Left kidney (tissue), 8 donors: ENCODE results near the gene PDE3A. TPM values are rescaled to one million over a fixed set of nuclear protein-coding genes. Genes with fewer than 3 reads are reported as not detected.
"Not testable (repeated sequence)": the region's sequence is repeated elsewhere in the genome, so short reads cannot be mapped to it uniquely, and the experiment has no call there.

Experiments used
- DNase-seq: peaks from one replicate; pipeline ENCODE4 v3.0.0-alpha.2; 2013
- long read RNA-seq, 8 donors: transcript quantifications; one replicate each; lab custom pipeline, GENCODE V29; 2026
- polyA plus RNA-seq: library from polyadenylated mRNA; unstranded; fragments of 120-200 nt; gene quantifications from one replicate; pipeline ENCODE4 v1.2.1, GENCODE V29; 2013; ENCODE audit not compliant: insufficient read length

The PDE3A gene
- polyA plus RNA-seq: 26.8 TPM
- long read RNA-seq, donor 1, full-length matches to known transcripts: 3 of 3 reads
- long read RNA-seq, donor 1, partial matches to known transcripts: 0 of 3 reads
- long read RNA-seq, donor 1, other reads (novel, unspliced or antisense): 0 of 3 reads
- long read RNA-seq, donor 2: 0 reads
- long read RNA-seq, donor 3: 0 reads
- long read RNA-seq, donor 4: 0 reads
- long read RNA-seq, donor 5, full-length matches to known transcripts: 2 of 2 reads
- long read RNA-seq, donor 5, partial matches to known transcripts: 0 of 2 reads
- long read RNA-seq, donor 5, other reads (novel, unspliced or antisense): 0 of 2 reads
- long read RNA-seq, donor 6, full-length matches to known transcripts: 4 of 4 reads
- long read RNA-seq, donor 6, partial matches to known transcripts: 0 of 4 reads
- long read RNA-seq, donor 6, other reads (novel, unspliced or antisense): 0 of 4 reads
- long read RNA-seq, donor 7, full-length matches to known transcripts: 4 of 4 reads
- long read RNA-seq, donor 7, partial matches to known transcripts: 0 of 4 reads
- long read RNA-seq, donor 7, other reads (novel, unspliced or antisense): 0 of 4 reads
- long read RNA-seq, donor 8: 0 reads

DNA sequence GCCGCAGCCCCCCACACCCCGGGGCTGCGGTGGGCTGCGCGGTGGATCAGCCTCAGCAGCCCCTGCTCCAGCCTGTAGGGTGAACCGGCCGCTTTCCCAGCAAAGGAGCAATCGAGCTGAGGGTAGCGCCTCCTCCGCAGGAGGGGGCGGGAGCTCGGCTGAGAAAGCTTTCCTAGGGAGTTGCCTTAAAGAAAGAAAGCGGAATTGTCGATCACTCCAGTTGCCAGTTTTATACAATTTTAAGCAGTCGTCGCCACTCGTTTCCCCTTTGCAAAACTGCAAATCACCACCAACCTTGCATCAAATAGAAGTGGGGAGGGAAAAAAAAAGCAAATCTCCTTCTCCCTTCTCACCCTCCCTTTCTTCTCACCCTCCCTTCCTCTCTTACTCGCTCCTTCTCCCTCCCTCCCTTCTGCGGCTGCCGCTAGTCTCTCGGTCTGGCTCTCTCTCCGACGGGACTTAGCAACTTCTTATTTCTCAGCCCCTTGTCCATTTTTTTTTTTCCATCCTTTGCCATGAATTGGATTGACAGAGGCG lies at the start of gene PDE3A:
TSS of gene PDE3A (plus strand) at position 424 of the 537 bp plus-strand sequence. CDS start 748 bp downstream, outside the sequence.
- peak; percentile 84 for DNase-seq

DNA sequence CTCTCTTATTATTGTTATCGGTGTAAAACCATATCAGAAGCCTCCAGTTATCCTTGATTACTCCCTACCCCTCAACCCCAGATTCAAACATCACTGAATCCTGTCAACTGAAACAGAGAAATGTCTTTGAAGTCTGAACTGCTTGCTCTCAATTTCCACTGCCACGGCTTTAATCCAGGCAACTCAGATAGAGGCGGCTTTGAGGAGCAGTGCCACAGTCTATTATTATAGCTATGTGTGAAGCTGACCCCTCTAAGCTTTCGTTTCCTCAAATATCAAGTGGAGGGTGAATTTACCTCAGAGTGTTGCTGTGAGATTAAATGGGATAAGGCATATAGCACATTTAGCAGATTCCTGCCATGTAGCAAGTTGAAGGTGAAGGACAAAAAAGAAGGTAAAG lies 49.0 kb upstream of the PDE3A start:
- no peak for DNase-seq

DNA sequence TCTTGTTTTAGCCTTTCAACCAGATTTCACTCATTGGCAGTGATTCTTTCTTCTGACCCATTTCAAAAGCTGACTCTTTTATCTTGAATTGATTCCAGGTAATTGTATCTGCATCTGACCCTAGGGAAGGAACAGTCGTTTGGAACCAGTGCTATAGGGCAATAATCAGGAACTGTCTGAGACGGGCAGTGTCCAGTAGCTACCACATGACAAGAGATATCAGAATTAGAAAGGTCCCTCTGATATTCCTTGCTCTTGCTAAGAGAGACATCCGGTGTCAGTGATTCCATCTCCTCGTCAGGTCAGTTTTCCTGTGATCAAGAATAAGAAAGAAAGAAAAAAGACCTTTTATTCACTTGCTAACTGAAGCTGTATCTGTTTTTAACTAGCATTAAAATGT lies 47.8 kb upstream of the PDE3A start:
- no peak for DNase-seq

DNA sequence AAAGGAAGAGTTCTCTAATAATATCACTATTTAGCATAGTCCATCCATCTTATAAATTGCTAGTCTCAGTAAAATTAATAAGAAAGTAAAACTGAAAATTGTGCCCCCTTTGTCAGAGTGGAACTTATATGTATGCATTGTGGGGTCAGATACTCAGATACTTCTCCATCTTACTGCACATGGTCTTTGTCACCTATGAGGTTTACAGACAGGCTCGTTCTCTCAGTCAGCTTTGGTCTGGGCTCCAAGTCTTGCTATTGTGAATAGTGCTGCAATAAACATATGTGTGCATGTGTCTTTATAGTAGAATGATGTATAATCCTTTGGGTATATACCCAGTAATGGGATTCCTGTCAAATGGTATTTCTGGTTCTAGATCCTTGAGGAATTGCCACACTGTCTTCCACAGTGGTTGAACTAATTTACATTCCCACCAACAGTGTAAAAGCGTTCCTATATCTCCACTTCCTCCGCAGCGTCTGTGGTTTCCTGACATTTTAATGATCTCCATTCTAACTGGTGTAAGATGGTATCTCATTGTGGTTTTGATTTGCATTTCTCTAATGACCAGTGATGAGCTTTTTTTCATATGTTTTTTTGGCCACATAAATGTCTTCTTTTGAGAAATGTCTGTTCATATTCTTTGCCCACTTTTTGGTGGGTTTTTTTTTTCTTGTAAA lies 37.4 kb upstream of the PDE3A start:
- DNase-seq: not testable (repeated sequence)

DNA sequence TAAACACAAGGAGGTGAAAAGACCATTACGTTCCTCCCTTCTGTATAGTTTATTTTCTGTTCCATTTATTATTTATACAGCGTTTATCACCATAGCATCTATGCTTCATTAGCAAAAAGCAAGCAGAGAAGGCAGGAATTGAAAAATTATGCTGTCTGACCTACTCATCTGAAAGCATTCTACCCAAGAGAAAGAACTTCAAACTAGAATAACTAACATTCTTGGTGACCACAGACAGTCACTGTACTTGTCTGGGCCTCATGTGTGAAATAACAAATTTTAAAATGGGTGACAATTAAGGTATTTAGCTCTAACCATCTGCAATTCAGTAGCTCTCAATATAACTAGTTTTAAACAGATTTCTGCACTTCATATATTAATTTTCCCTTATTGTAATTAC lies 29.3 kb upstream of the PDE3A start:
- no peak for DNase-seq

DNA sequence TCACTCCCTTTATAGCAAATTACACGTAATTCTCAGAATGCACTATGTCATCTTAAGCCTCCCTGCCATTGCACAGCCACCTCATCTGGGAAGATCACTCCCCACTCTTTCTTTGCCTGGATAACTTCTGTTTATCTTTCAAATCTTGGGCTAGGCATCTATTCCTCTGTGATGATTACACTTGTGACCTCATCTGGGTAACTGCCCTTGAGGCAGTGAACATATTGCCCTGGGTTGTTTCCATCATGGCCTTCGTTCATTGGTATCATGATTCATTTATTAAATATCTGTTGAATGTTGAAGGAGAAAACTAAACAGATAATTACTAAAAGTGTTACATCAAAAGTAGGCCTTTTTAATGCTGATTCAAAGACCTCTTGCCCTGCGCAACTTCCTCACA lies 26.2 kb upstream of the PDE3A start:
- no peak for DNase-seq

DNA sequence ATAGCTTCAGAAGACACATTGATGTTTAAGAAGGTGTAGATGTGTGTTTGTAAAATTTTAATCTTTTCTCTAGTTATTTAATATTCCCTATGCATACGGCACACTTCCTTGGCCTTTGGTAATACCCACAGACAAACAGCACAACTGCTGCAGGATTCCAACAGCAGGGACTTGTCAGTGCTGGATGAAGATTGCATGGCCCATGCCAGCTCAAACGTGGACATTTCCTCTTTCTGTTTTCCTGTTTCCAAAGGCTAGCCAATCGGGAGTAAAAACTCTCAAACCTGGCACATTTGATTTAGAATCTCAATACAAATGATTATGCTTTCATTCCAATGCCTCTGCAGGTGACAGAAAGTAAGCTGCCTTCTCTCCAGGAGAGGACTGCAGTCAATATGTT lies 22.5 kb upstream of the PDE3A start:
- DNase-seq: no peak

DNA sequence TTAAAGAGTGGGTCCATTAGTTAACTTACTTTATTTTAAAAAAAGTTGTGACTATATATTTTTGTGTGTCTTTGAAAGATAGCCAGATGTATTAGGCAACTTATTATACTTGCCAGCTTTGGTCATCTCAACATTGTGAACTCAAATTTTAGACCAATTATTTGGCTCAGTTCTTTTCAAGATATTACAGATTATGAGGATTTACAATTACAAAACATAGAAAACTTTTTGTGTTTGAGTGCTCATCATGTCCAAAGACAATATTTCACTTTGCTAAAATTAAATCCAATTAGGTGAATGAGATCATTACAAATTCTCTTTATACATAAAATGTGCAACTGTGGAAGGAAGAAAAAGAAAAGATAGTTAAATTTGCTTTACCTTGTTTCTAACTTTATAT lies 18.3 kb upstream of the PDE3A start:
- no peak for DNase-seq

DNA sequence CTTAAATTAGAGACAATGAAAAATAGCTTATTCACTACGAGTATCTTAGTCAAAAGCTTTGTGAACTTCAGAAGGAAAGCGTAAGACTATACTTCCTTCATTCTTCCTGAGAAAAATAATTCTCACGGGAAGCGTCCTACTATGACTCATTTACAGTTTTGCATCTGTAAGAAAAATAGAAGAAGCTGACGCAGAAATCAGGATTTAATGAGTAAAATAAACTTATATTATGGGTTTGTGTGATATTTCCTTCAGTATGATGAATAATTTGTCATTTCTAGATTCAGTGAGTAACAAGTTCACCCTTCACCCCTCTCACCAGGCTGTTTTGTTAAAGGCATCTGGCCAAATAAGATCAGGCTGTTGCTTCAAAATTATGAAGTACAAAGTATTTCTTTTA lies 17.8 kb upstream of the PDE3A start:
- no peak for DNase-seq

DNA sequence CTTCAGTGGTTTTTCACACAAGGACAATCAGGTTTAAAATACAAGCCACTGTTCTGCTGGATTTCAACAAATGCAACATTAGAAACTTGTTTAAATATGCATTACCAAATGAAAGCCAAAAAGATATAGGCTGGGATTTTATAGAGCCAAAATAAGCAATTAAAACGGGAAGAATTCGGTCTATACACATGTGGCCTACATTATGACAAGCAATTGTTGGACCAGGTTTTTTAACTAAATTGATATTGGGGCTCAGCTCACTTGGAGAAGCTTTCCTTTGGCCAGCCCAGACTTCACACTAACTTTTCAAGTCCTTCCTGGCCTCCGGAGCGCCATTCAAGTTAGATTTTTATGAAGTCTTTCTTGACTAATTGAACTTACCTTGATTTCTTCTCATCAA lies 16.9 kb upstream of the PDE3A start:
- DNase-seq: no peak

DNA sequence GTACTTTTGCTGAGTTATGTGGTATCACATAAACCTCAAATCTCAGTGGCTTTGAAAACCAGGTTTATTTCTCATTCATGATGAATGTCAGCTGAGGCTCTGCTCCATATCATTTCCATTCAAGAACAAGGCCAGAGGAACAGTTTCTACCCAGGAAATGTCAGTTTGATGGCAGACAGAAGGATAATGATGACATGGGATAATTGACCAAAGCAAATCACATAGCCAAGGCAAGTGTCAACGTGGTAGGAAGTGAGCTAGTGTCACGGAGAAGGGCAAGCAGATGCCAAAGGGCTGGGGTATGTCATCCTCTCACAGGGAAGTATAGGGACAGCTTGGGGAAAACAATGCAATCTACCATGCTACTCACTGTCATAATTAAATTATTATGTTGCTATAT lies 12.3 kb upstream of the PDE3A start:
- DNase-seq: no peak

DNA sequence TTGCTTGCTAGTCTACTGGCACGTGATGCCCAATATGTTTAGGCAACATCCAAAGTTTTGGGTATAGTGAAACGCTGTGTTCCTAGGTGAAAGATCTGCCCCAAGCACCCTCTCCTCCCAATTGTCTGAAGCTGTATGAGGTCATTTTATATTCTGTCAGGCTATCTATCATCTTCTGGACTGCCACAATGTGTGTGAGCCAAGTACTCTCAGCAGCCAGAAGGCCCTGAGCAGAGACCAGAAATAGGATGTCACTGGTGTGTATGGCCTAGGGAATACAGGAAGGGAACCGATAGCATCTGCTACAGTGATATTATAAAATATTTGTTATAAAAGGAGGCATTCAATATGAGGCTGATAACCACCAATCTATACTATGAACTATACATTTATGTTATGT lies 7.9 kb upstream of the PDE3A start:
- DNase-seq: no peak

DNA sequence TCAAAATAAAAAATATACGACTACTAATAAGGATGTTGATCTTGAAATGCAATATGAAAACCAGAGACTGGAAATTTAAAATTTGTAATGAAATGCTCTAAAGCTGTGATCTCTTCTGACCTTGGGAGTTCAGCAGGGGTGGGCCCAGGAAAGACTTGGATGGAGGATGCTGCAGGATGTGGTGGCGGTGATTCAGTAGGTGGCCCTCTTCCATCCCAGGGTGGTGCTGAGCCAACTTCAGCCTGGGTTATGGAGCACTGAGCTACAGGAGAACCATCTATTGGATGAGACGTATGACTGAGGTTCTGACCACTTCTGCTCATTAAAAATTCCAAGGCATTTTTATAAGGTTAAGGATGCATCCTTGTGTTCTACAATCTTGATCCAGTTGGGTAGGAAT lies 6.9 kb upstream of the PDE3A start:
- no peak for DNase-seq

DNA sequence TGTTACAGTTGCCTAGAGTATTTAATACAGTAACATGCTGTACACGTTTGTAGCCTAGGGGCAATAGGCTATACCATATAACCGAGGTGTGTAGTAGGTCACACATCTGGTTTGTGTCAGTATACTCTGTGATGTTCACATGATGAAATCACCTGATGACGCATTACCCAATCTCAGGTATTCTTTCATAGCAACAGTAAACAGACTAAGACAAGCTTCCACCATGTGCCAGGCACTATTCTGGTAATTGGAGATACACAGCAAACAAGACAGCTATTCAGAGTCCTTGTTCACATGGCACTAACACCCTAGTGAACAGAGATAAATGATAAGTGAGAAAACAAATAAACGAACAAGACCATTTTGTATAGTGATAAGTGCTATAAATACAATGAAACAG lies 3.8 kb upstream of the PDE3A start:
- no peak for DNase-seq

DNA sequence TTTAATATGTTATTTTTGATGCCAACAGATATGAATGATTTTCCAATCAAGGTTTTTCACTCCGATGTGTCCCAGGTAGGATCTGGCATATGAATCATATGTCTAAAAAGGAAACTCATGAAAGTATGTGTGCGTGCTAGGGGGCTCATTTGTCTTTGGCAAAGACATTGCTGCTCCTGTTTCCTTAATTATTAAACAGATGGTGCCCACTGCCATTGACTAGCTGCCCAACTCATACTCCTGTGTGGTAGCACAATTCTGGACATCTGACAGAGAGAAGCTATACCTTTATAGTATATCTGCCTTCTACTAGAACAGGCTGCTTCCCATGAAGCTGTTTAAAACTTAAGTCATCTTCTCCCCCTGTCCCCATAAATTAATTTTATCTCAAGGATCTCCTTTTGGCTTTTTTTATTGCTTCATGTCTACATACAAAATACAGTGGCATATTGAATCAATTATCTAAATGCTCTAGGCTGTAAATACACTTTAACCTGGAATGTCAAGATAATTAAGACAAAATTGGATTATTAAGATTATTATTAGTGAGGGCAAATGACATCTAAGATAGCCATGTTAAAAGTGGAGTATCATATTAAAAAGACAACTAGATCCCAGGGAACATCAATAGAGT lies 1.4 kb upstream of the PDE3A start:
- DNase-seq: no peak

DNA sequence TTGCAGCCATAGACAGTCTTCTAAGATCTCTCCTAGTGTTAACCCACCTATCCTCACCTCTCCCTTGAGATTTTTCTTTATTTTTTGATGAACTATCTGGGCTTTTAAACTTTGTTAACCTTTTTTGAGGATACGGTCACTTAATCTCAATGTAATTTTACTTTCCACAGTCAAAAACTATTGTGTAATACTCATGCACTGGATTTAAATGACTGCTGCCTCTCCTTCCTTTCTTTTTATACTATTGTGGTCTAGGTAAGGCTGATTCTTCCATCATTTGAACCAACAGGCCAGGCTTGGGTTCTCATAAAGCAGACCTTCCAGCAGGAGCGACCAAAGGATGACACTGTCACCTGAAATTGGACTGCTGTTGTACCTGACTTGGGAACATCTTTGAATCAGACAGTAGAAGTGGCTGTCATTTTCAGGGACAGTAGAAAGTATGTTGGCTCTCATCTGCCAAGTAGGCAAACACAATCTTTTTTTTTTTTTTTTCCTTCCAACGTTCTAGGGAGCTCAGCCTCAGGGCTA lies 689 bp upstream of the PDE3A start:
- no peak for DNase-seq

DNA sequence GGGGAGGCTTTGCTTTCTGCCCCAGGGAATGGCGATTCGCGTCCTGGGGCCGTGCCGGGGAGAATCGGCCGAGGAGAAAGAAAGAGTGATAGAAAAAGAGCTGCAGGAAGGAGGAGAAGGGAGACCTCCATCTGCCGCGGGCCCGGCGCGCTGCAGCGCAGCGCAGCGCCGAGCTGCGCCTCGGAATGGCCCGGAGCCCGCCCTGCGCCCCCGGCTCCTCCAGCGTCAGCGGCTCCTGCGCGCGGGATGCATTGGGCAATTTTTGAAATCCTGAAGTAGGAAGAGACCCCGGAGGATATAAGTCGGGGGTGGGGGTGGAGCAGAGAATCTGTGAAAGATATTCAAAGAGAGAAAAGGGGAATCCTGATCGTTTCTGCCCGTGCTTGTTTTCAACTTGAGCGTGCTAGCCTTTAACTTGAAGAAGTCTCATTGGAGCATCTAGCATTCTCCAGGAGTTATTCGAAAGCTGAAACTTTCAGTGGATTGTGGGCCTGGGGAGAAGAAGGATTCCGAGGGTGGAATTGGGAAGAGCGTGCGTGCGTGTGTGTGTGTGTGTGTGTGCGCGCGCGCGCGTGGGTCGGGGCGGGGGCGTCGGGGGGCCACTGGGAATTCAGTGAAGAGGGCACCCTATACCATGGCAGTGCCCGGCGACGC lies 441 bp downstream of the PDE3A start:
- DNase-seq: peak; percentile 50

DNA sequence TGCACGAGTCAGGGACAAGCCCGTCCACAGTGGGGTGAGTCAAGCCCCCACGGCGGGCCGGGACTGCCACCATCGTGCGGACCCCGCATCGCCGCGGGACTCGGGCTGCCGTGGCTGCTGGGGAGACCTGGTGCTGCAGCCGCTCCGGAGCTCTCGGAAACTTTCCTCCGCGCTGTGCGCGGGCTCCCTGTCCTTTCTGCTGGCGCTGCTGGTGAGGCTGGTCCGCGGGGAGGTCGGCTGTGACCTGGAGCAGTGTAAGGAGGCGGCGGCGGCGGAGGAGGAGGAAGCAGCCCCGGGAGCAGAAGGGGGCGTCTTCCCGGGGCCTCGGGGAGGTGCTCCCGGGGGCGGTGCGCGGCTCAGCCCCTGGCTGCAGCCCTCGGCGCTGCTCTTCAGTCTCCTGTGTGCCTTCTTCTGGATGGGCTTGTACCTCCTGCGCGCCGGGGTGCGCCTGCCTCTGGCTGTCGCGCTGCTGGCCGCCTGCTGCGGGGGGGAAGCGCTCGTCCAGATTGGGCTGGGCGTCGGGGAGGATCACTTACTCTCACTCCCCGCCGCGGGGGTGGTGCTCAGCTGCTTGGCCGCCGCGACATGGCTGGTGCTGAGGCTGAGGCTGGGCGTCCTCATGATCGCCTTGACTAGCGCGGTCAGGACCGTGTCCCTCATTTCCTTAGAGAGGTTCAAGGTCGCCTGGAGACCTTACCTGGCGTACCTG lies 1.1 kb downstream of the PDE3A start:
- peak; percentile 67 for DNase-seq

DNA sequence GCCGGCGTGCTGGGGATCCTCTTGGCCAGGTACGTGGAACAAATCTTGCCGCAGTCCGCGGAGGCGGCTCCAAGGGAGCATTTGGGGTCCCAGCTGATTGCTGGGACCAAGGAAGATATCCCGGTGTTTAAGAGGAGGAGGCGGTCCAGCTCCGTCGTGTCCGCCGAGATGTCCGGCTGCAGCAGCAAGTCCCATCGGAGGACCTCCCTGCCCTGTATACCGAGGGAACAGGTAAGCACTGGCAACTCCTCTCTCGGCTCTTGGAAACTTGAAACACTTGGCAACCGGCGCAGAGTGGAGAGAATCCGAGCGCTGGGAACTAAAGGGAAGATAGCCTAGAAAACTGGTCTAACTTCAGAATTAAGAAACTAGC lies 1.7 kb downstream of the PDE3A start:
- peak; percentile 60 for DNase-seq

DNA sequence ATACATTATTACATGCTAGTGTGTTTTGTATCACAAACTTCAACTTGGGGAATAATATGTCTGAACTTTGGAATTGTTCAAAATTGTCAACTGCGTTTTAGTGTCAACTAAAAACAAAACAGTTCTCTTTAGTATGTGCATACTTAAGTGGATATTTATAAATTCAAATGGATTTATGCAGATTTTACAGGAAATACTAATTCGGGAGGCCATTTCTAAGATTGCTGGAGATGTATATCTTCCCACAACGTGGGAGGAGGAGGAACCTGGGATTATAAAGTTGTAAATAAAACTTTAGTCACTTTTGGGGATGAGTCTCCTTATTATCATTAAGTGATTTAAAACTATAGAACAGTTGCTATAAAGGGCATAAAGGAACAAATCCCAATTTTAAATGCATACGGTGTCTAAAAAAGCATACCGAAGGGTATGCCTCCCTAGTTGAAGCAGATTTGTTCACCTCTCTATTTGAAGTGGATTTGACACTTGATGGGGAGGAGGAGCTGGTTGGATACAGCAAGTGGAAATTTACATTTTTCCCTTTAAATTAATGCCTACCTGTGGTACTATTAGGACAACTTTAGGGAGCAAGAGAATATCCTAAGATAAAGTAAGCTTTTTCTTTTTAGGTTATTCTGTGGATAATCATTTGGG lies 2.7 kb downstream of the PDE3A start:
- DNase-seq: no peak
